AG04450 (cell line): ENCODE data around the gene MOG. TPM values are rescaled to one million over a fixed set of nuclear protein-coding genes. Genes with fewer than 3 reads are reported as not detected.
A peak's percentile ranks its signal among the peaks of the same experiment; 100 is the strongest.

ENCODE experiments used
- CTCF ChIA-PET: fragments of 300-600, 350-600 bp; formaldehyde crosslinking; extraction: SDS; loops from one replicate; lab custom pipeline; 2022; ENCODE audit warnings: antibody characterized with exemption, inconsistent platforms; lab: Charles Lee
- POLR2A ChIA-PET: fragments of 350-600 bp; formaldehyde crosslinking; extraction: SDS; loops from one replicate; lab custom pipeline; 2021; ENCODE audit warnings: antibody characterized with exemption, inconsistent platforms; lab: Yijun Ruan, JAX
- DNase-seq: peaks from one replicate; pipeline ENCODE4 v3.0.0-alpha.2; 2011; ENCODE audit warnings: low read depth, low spot score
- H3K27ac ChIP-seq: one replicate; pipeline ENCODE4 v1.5.1; 2012; ENCODE audit warnings: low read depth, low read length, control low read depth
- H3K27me3 ChIP-seq: one replicate; pipeline ENCODE4 v1.6.0; 2012; ENCODE audit warnings: low read length; ENCODE audit not compliant: control insufficient read depth, insufficient read depth
- H3K4me3 ChIP-seq: 2 replicates; pipeline ENCODE4 v1.5.1; 2011; ENCODE audit warnings: mild to moderate bottlenecking, low read depth, low read length, control low read depth
- H3K9me3 ChIP-seq: 2 replicates; pipeline ENCODE4 v1.5.1; 2012; ENCODE audit warnings: low read length; ENCODE audit not compliant: control insufficient read depth, insufficient read depth
- polyA minus RNA-seq: library from RNA; depleted of rRNA, polyadenylated mRNA; stranded (reverse); fragments of >200 nt; gene quantifications from 2 replicates; pipeline ENCODE4 v1.2.3, GENCODE V29; 2011; rRNA and poly(A)+ RNA removed
- polyA plus RNA-seq: library from polyadenylated mRNA; depleted of rRNA; stranded (reverse); fragments of >200 nt; gene quantifications from 2 replicates; pipeline ENCODE4 v1.2.3, GENCODE V29; 2011; rRNA removed
- TF ChIP-seq, protein P1 (sequence below): IDR thresholded peaks from 2 replicates; pipeline ENCODE4 v1.5.1; 2011; ENCODE audit warnings: low read depth, low read length, control low read depth, inconsistent platforms

The MOG gene
- polyA plus RNA-seq (not detected in 2 replicates), polyA minus RNA-seq (not detected in 2 replicates)

DNA sequence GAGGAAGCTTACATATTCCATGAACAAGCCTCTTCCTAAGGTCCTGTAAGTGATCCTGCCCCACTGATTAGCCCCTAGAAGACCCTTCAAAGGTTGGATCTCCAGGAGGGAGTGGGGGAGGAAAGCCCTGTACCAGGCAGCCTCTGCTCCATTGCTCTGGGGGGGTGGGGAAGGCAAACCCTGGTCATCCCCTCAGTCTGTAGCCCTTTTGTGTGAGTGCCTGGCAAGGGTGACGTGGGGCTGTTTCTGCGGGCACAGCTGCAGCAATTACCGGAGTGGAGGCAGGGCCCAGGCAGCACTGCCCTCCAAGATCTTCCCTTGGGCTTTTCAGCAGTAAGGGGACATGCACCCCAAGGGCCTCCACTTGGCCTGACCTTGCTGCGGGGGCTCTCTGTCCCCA lies at the start of gene MOG:
Gene MOG, plus strand, starts transcription at position 295 of the 400 bp plus-strand sequence. CDS start 118 bp downstream, outside the sequence.
- TF ChIP-seq, protein P1, sequence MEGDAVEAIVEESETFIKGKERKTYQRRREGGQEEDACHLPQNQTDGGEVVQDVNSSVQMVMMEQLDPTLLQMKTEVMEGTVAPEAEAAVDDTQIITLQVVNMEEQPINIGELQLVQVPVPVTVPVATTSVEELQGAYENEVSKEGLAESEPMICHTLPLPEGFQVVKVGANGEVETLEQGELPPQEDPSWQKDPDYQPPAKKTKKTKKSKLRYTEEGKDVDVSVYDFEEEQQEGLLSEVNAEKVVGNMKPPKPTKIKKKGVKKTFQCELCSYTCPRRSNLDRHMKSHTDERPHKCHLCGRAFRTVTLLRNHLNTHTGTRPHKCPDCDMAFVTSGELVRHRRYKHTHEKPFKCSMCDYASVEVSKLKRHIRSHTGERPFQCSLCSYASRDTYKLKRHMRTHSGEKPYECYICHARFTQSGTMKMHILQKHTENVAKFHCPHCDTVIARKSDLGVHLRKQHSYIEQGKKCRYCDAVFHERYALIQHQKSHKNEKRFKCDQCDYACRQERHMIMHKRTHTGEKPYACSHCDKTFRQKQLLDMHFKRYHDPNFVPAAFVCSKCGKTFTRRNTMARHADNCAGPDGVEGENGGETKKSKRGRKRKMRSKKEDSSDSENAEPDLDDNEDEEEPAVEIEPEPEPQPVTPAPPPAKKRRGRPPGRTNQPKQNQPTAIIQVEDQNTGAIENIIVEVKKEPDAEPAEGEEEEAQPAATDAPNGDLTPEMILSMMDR = no peak
- ChIA-PET CTCF (interaction anchor here (0.8 to 1.0 kb wide), 2 partner anchors 9 to 31 kb away, joined by 3 to 4 read pairs; no protein-coding TSS in a partner anchor), POLR2A (no interaction called here)
- DNase-seq = no peak
- Histone ChIP-seq H3K27me3 (peaks cover 16% of the 10 kb centered on the region), H3K27ac (no peak within 1 kb of the TSS), H3K4me3 (no peak within 1 kb of the TSS), H3K9me3 (no peaks in the 10 kb centered on the region)

DNA sequence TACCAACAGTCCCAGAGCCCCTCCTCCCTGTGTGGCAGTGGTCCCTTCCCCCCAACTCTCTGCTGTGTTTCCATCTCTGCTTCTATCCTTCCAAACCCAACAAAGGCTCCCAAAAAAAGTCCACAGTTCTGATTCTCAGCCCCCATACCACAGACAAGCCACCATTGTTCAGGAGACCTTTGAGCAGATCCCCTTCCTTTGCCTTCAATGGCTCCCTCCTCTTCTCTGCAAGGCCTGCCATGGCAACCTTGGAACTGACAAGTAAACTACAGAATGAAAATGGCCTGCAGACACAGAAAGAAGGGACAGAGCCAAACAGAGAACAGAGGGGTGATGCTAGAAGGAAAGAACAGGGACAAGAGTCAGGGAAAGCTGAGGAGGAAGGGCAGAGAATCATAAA lies 48.8 kb upstream of the MOG start:
- no peak overlapping the region for H3K4me3 ChIP-seq
- POLR2A ChIA-PET = no interaction called here
- CTCF ChIA-PET = interaction anchor here (1.6 kb wide), 1 partner anchor 11 kb away, joined by 3 read pairs; no protein-coding TSS in a partner anchor
- DNase-seq = no peak
- H3K27me3 ChIP-seq = no peaks in the 10 kb centered on the region
- H3K27ac ChIP-seq = no peak overlapping the region
- no peaks in the 10 kb centered on the region for H3K9me3 ChIP-seq
- TF ChIP-seq, protein P1 = no peak

DNA sequence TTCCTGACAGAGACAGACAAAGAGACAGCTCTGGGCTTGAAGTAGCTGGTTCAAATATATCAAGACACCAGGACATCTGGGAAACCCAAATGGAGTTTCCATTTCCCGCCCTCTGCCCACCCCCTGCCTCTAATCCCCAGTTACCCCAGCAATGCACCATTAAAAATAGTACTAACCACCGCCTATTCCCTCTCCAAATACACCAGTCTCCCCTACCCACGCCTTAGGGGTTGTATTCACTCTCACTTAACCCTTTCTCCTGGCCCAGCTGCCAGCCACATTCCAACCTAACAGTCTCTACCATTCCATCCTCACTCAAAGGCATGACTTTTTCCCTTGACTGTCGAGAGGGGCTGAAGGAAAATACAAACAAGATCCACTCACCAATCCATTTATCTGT lies 46.4 kb upstream of the MOG start:
- DNase-seq = no peak
- TF ChIP-seq, protein P1 = no peak
- Histone ChIP-seq H3K27me3 (no peaks in the 10 kb centered on the region), H3K9me3 (no peaks in the 10 kb centered on the region), H3K27ac (no peak overlapping the region), H3K4me3 (no peak overlapping the region)
- ChIA-PET CTCF (interaction anchor here (0.9 to 2.3 kb wide), 2 partner anchors 18 to 43 kb away, joined by 3 to 14 read pairs; no protein-coding TSS in a partner anchor), POLR2A (no interaction called here)

DNA sequence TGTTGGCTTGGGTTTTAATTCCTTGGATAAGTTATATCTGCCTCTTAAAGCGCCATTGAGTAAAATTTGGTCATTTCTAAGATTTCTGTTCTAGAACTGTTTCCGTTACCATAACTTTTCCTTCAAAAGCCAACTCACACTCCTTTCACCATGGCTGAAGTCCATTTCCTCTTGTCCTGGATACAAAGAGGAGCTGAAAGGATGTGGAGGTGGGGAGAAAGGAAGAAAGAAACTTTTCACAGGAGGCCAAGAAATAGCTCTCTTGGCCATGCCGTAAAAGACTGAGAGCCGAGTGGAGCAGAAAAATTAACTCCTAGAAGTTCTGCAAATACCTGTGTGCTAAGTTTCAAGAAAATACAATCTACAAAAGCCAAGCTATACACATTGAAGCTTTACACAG lies 45.5 kb upstream of the MOG start:
- H3K9me3 ChIP-seq = no peaks in the 10 kb centered on the region
- ChIA-PET CTCF (interaction anchor here (0.9 to 2.3 kb wide), 6 partner anchors 17 to 630 kb away, joined by 3 to 14 read pairs (median 3); no protein-coding TSS in a partner anchor), POLR2A (no interaction called here)
- no peak overlapping the region for H3K27ac ChIP-seq
- TF ChIP-seq, protein P1 = no peak
- no peak for DNase-seq
- no peaks in the 10 kb centered on the region for H3K27me3 ChIP-seq
- H3K4me3 ChIP-seq = no peak overlapping the region

DNA sequence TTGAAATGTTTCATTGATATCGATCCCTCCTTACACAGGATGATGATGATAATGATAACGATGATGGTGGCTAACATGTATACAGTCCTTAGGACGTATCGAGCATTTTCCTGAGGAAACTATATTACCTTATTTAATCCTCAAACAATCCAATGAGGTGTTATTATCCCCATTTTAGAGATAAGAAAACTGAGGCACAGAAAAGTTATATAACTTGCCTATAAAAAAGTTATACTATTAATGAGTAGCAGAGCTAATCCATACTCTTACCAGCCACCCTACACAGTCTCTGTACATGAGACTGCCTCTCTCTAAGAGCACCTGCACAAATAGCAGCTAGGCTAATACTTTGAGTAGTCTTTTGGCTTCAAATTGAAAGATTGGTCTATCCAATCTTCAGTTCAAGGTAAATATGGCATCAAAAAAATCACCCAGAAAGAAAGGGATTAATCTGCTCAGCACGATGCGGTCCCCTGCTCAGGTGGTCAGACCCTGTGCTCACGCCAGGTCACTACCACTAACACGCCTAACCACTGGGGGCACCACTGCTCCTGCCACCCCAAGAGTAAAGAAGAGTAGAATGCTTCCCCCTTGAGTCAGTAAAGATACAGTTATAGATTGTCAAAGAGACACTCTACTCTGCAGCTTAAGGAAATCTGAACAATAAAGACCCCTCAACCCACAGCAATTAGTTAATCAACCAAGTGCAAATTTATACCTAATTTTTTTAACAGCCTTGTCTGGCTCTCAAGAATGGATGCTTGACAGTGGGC lies 38.9 kb upstream of the MOG start:
- ChIA-PET POLR2A (no interaction called here), CTCF (interaction anchor here (1.9 kb wide), 1 partner anchor 36 kb away, joined by 12 read pairs; no protein-coding TSS in a partner anchor)
- DNase-seq = no peak
- Histone ChIP-seq H3K4me3 (no peak overlapping the region), H3K9me3 (no peaks in the 10 kb centered on the region), H3K27ac (no peak overlapping the region), H3K27me3 (no peaks in the 10 kb centered on the region)
- TF ChIP-seq, protein P1 = peak; percentile 2; the same call in 1 of the 2 replicates
